Adrenal gland (tissue), 5 donors: Measurements from ENCODE around the gene B9D1.

Source experiments
- CTCF ChIP-seq, 6 experiments: fragments of 450-650 bp in 4 of 6; fragments of 200-600 bp in 2 of 6; sonication (generic) in 1 of 6; IDR thresholded peaks; 1 replicate in 5 of 6; 2 replicates in 1 of 6; pipeline versions ENCODE4 v1.5.1 to v1.8.0; 2016 to 2021; ENCODE audit warnings: antibody characterized with exemption in 6 of 6, mild to moderate bottlenecking in 2 of 6, moderate library complexity in 1 of 6
- POLR2A ChIP-seq, 2 donors: fragments of 450-650 bp; IDR thresholded peaks; one replicate each; pipeline ENCODE4 v1.6.1; 2017; ENCODE audit warnings: antibody characterized with exemption in 2 of 2, mild to moderate bottlenecking in 2 of 2, moderate library complexity in 1 of 2
- donor health status: DM: no; HTN: no; CAD: no.

DNA sequence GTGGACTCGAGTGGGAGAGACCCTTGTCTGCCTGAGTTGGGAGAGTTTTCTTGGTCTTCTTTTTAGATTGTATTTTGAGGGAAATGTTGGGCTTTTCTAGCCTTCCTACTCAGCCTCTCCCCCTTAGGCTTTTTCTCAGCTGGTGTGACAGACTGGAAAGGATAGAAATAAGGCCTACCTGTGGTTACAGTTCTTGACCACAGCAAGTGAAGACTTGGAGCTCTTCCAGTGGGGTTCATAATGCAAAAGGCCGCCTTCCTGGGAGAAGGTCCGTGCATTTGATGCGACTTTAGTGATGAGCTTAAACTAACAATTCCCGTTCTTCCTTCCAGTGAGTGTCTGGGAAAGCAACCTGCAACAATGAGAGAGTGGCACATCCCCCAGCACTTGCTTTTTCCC, 56.8 kb downstream of the B9D1 start:
- TF ChIP-seq CTCF (IDR thresholded peaks at IDR 0.05) (no peak), POLR2A (IDR thresholded peaks at IDR 0.05) (no peak)
